ENCODE results near the gene FYN. TPM values are rescaled to one million over a fixed set of nuclear protein-coding genes. Genes with fewer than 3 reads are reported as not detected.
A peak's percentile ranks its signal among the peaks of the same experiment; 100 is the strongest.

The FYN gene
- total RNA-seq, 1 donor from 2014 or later, result 124 TPM

GRCh38 chr6:111747396-111747795, 125.9 kb downstream of the FYN start:
- Histone ChIP-seq H3K4me1 (ENCODE audit: control insufficient read depth in 3 of 3, insufficient read depth in 3 of 3, low read length in 3 of 3) (peaks cover 8 to 21% (median 15%) of the 10 kb centered on the region in 3 donors), H3K9me3 (ENCODE audit: control insufficient read depth in 3 of 3, low read length in 3 of 3) (no peaks in the 10 kb centered on the region), H3K27ac (ENCODE audit: low read depth, low read length) (no peak overlapping the region), H3K27me3 (ENCODE audit: control insufficient read depth in 3 of 3, insufficient read depth in 3 of 3, low read length in 3 of 3) (no peaks in the 10 kb centered on the region), H3K9ac (ENCODE audit: low read depth in 1 of 3, low read length in 3 of 3) (no peak overlapping the region), H3K36me3 (ENCODE audit: control insufficient read depth in 3 of 3, insufficient read depth in 3 of 3, low read length in 3 of 3) (no peaks in the 10 kb centered on the region), H3K4me3 (ENCODE audit: low read length in 3 of 3) (no peak overlapping the region)

- Histone ChIP-seq H3K4me3 (ENCODE audit: low read length in 3 of 3) (no peak overlapping the region), H3K4me1 (ENCODE audit: control insufficient read depth in 3 of 3, insufficient read depth in 3 of 3, low read length in 3 of 3) (peaks cover 8 to 23% (median 15%) of the 10 kb centered on the region in 3 donors), H3K9me3 (ENCODE audit: control insufficient read depth in 3 of 3, low read length in 3 of 3) (no peaks in the 10 kb centered on the region), H3K36me3 (ENCODE audit: control insufficient read depth in 3 of 3, insufficient read depth in 3 of 3, low read length in 3 of 3) (no peaks in the 10 kb centered on the region), H3K27ac (ENCODE audit: low read depth, low read length) (no peak overlapping the region), H3K27me3 (ENCODE audit: control insufficient read depth in 3 of 3, insufficient read depth in 3 of 3, low read length in 3 of 3) (no peaks in the 10 kb centered on the region), H3K9ac (ENCODE audit: low read depth in 1 of 3, low read length in 3 of 3) (no peak overlapping the region)
These were observed 126.3 kb downstream of the FYN start for GRCh38 chr6:111746983-111747382.

GRCh38 chr6:111745636-111746035, 127.6 kb downstream of the FYN start:
- H3K36me3 ChIP-seq (ENCODE audit: control insufficient read depth in 3 of 3, insufficient read depth in 3 of 3, low read length in 3 of 3), result no peaks in the 10 kb centered on the region
- no peak overlapping the region for H3K9ac ChIP-seq (ENCODE audit: low read depth in 1 of 3, low read length in 3 of 3)
- H3K27me3 ChIP-seq (ENCODE audit: control insufficient read depth in 3 of 3, insufficient read depth in 3 of 3, low read length in 3 of 3), result no peaks in the 10 kb centered on the region
- peaks cover 8 to 21% (median 15%) of the 10 kb centered on the region in 3 donors for H3K4me1 ChIP-seq (ENCODE audit: control insufficient read depth in 3 of 3, insufficient read depth in 3 of 3, low read length in 3 of 3)
- H3K27ac ChIP-seq (ENCODE audit: low read depth, low read length), result no peak overlapping the region
- H3K9me3 ChIP-seq (ENCODE audit: control insufficient read depth in 3 of 3, low read length in 3 of 3), result no peaks in the 10 kb centered on the region
- H3K4me3 ChIP-seq (ENCODE audit: low read length in 3 of 3), result no peak overlapping the region

GRCh38 chr6:111745186-111745585, 128.1 kb downstream of the FYN start:
- H3K36me3 ChIP-seq (ENCODE audit: control insufficient read depth in 3 of 3, insufficient read depth in 3 of 3, low read length in 3 of 3), result no peaks in the 10 kb centered on the region
- H3K9me3 ChIP-seq (ENCODE audit: control insufficient read depth in 3 of 3, low read length in 3 of 3), result no peaks in the 10 kb centered on the region
- H3K4me1 ChIP-seq (ENCODE audit: control insufficient read depth in 3 of 3, insufficient read depth in 3 of 3, low read length in 3 of 3), result peaks cover 8 to 21% (median 15%) of the 10 kb centered on the region in 3 donors
- H3K27me3 ChIP-seq (ENCODE audit: control insufficient read depth in 3 of 3, insufficient read depth in 3 of 3, low read length in 3 of 3), result no peaks in the 10 kb centered on the region
- no peak overlapping the region for H3K27ac ChIP-seq (ENCODE audit: low read depth, low read length)
- H3K9ac ChIP-seq (ENCODE audit: low read depth in 1 of 3, low read length in 3 of 3), result no peak overlapping the region
- no peak overlapping the region for H3K4me3 ChIP-seq (ENCODE audit: low read length in 3 of 3)

GRCh38 chr6:111743862-111744692, 129.2 kb downstream of the FYN start:
- Histone ChIP-seq H3K4me3 (ENCODE audit: low read length in 3 of 3) (no peak overlapping the region), H3K9me3 (ENCODE audit: control insufficient read depth in 3 of 3, low read length in 3 of 3) (no peaks in the 10 kb centered on the region), H3K9ac (ENCODE audit: low read depth in 1 of 3, low read length in 3 of 3) (no peak overlapping the region), H3K4me1 (ENCODE audit: control insufficient read depth in 3 of 3, insufficient read depth in 3 of 3, low read length in 3 of 3) (peaks cover 8 to 23% (median 17%) of the 10 kb centered on the region in 3 donors), H3K27ac (ENCODE audit: low read depth, low read length) (peak overlapping the region; percentile 16), H3K27me3 (ENCODE audit: control insufficient read depth in 3 of 3, insufficient read depth in 3 of 3, low read length in 3 of 3) (no peaks in the 10 kb centered on the region), H3K36me3 (ENCODE audit: control insufficient read depth in 3 of 3, insufficient read depth in 3 of 3, low read length in 3 of 3) (no peaks in the 10 kb centered on the region)

- Histone ChIP-seq H3K9ac (ENCODE audit: low read depth in 1 of 3, low read length in 3 of 3) (no peak overlapping the region), H3K27ac (ENCODE audit: low read depth, low read length) (peak overlapping the region; percentile 46), H3K36me3 (ENCODE audit: control insufficient read depth in 3 of 3, insufficient read depth in 3 of 3, low read length in 3 of 3) (no peaks in the 10 kb centered on the region), H3K4me3 (ENCODE audit: low read length in 3 of 3) (peak overlapping the region in 1 of 3 donors; percentile 0), H3K4me1 (ENCODE audit: control insufficient read depth in 3 of 3, insufficient read depth in 3 of 3, low read length in 3 of 3) (peaks cover 8 to 24% (median 19%) of the 10 kb centered on the region in 3 donors), H3K27me3 (ENCODE audit: control insufficient read depth in 3 of 3, insufficient read depth in 3 of 3, low read length in 3 of 3) (no peaks in the 10 kb centered on the region), H3K9me3 (ENCODE audit: control insufficient read depth in 3 of 3, low read length in 3 of 3) (no peaks in the 10 kb centered on the region)
These were observed 129.9 kb downstream of the FYN start for GRCh38 chr6:111743360-111743759.

- Histone ChIP-seq H3K9me3 (ENCODE audit: control insufficient read depth in 3 of 3, low read length in 3 of 3) (no peaks in the 10 kb centered on the region), H3K27me3 (ENCODE audit: control insufficient read depth in 3 of 3, insufficient read depth in 3 of 3, low read length in 3 of 3) (no peaks in the 10 kb centered on the region), H3K4me3 (ENCODE audit: low read length in 3 of 3) (no peak overlapping the region), H3K36me3 (ENCODE audit: control insufficient read depth in 3 of 3, insufficient read depth in 3 of 3, low read length in 3 of 3) (no peaks in the 10 kb centered on the region), H3K9ac (ENCODE audit: low read depth in 1 of 3, low read length in 3 of 3) (no peak overlapping the region), H3K4me1 (ENCODE audit: control insufficient read depth in 3 of 3, insufficient read depth in 3 of 3, low read length in 3 of 3) (peaks cover 8 to 19% (median 16%) of the 10 kb centered on the region in 3 donors), H3K27ac (ENCODE audit: low read depth, low read length) (no peak overlapping the region)
These were observed 131.9 kb downstream of the FYN start for GRCh38 chr6:111741177-111741952.

- peaks cover 6 to 17% (median 14%) of the 10 kb centered on the region in 3 donors for H3K4me1 ChIP-seq (ENCODE audit: control insufficient read depth in 3 of 3, insufficient read depth in 3 of 3, low read length in 3 of 3)
- H3K4me3 ChIP-seq (ENCODE audit: low read length in 3 of 3), result no peak overlapping the region
- no peaks in the 10 kb centered on the region for H3K36me3 ChIP-seq (ENCODE audit: control insufficient read depth in 3 of 3, insufficient read depth in 3 of 3, low read length in 3 of 3)
- no peaks in the 10 kb centered on the region for H3K27me3 ChIP-seq (ENCODE audit: control insufficient read depth in 3 of 3, insufficient read depth in 3 of 3, low read length in 3 of 3)
- H3K9me3 ChIP-seq (ENCODE audit: control insufficient read depth in 3 of 3, low read length in 3 of 3), result no peaks in the 10 kb centered on the region
- H3K9ac ChIP-seq (ENCODE audit: low read depth in 1 of 3, low read length in 3 of 3), result no peak overlapping the region
- no peak overlapping the region for H3K27ac ChIP-seq (ENCODE audit: low read depth, low read length)
These were observed 132.7 kb downstream of the FYN start for GRCh38 chr6:111740506-111740905.

- Histone ChIP-seq H3K27ac (ENCODE audit: low read depth, low read length) (no peak overlapping the region), H3K36me3 (ENCODE audit: control insufficient read depth in 3 of 3, insufficient read depth in 3 of 3, low read length in 3 of 3) (no peaks in the 10 kb centered on the region), H3K9me3 (ENCODE audit: control insufficient read depth in 3 of 3, low read length in 3 of 3) (no peaks in the 10 kb centered on the region), H3K4me3 (ENCODE audit: low read length in 3 of 3) (no peak overlapping the region), H3K9ac (ENCODE audit: low read depth in 1 of 3, low read length in 3 of 3) (no peak overlapping the region), H3K27me3 (ENCODE audit: control insufficient read depth in 3 of 3, insufficient read depth in 3 of 3, low read length in 3 of 3) (no peaks in the 10 kb centered on the region), H3K4me1 (ENCODE audit: control insufficient read depth in 3 of 3, insufficient read depth in 3 of 3, low read length in 3 of 3) (peaks cover 0 to 12% (median 11%) of the 10 kb centered on the region in 3 donors)
These were observed 134.0 kb downstream of the FYN start for GRCh38 chr6:111739257-111739696.

- no peaks in the 10 kb centered on the region for H3K9me3 ChIP-seq (ENCODE audit: control insufficient read depth in 3 of 3, low read length in 3 of 3)
- no peak overlapping the region for H3K27ac ChIP-seq (ENCODE audit: low read depth, low read length)
- H3K4me1 ChIP-seq (ENCODE audit: control insufficient read depth in 3 of 3, insufficient read depth in 3 of 3, low read length in 3 of 3), result peaks cover 0 to 15% (median 6%) of the 10 kb centered on the region in 3 donors
These were observed 134.6 kb downstream of the FYN start for GRCh38 chr6:111738631-111739030.

More at GRCh38 chr6:111738631-111739030, 134.6 kb downstream of the FYN start:
- Histone ChIP-seq H3K4me3 (ENCODE audit: low read length in 3 of 3) (no peak overlapping the region), H3K36me3 (ENCODE audit: control insufficient read depth in 3 of 3, insufficient read depth in 3 of 3, low read length in 3 of 3) (no peaks in the 10 kb centered on the region), H3K27me3 (ENCODE audit: control insufficient read depth in 3 of 3, insufficient read depth in 3 of 3, low read length in 3 of 3) (no peaks in the 10 kb centered on the region), H3K9ac (ENCODE audit: low read depth in 1 of 3, low read length in 3 of 3) (no peak overlapping the region)
